Erythroblast (primary cell): Measurements from ENCODE around the gene FOXP1.

Source experiments
- DNase-seq, 2 experiments: peaks; one replicate each; lab custom pipeline; 2025; lab: John Stamatoyannopoulos, UW
- GATA1 ChIP-seq: IDR thresholded peaks from 2 replicates; pipeline ENCODE4 v1.6.1; 2011; ENCODE audit warnings: low read depth, mild to moderate bottlenecking, control low read depth, low read length, moderate library complexity
- POLR2A ChIP-seq: IDR thresholded peaks from 2 replicates; pipeline ENCODE4 v1.6.1; 2011; ENCODE audit warnings: mild to moderate bottlenecking, low read length

The FOXP1 gene

DNA sequence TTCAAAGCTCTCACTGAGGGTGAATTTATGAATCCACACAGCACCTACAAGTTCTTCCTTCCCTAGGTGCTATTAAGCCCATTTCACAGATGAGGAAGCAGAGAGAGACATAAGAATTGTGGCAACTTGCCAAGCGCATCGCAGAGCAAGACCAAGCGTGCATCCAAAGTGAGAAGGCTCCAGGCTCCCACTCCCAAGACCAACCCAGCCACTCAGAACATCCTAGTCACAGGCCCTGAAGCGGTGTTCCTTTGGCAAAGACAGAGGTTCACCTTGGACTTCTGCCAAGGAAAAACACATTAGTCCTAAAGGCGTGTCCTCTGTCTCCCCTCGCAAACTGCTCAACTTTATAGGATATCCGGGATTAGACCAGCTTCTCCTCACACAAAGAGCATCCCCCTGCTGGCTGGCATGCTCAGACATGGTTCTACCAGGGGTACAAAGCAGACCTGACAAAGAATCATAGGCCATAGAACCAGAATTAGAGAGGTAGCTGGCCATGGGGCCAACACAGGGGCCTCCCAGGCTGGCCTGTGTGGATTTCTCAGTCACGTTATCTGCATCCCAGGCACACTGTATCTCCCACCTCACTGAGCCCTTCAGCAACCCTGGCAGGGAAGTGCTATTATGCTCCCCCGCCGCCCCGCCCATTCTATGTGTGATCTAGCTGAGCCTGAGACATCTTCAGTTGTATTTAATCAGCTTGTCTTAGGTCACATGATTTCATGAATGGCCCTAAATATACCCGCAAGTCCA, 160.2 kb downstream of the FOXP1 start:
- no peak for TF ChIP-seq POLR2A
- no peak for TF ChIP-seq GATA1
- DNase-seq, result peak; percentile 9 to 16

DNA sequence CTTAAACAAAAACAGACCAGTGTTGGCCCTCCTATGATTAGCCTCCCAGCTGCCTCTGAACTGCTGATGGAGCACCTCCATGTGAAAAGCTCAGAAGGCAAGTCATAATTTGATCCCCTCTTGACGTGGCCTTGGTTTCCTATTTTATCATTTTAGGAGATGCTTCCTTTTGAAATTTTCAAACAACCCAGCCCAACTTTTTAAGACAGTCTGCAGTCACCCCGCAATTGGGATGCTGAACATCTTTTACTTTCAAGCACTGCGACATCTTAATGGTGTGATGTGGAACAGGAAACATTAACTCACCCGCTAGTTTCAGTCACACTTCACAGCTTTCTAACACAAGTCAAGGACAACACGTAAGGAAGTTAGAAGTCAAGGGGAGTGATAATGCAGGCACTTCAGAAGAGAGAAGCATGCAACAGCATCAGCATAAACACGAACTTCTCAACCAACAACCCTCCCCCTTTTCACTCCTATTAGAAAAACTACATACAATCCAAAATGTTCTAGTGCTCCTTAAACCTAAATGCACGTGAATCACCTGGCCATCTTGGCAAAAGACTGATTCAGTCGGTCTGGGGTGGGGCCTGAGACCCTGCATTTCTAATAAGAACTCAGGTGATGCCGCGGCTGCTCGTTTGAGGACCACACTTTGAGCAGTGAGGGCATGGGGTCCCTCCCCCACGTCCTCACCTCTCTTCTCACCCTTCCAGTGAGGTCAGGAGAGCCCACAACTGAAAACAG, 161.5 kb downstream of the FOXP1 start:
- TF ChIP-seq GATA1, result no peak
- no peak for TF ChIP-seq POLR2A

DNA sequence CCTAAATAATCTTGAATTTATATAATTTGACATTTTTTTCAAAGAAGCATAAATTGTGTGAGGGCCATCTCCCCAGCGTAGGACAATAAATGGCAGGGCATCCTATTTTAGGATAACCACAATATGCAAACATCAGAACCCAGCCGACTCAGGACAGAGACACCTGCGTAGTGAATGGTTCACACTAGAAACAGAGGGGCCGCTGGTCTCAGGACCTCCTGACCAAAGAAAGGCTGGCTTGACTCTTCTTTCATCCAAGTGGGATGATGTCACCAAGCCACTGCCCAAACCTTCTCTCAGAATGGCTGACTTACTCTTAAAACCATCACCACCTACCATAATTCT, 162.1 kb downstream of the FOXP1 start:
- no peak for DNase-seq
- TF ChIP-seq POLR2A (no peak), GATA1 (no peak)

More for the DNA sequence above, 161.5 kb downstream of the FOXP1 start:
- DNase-seq, result no peak

DNA sequence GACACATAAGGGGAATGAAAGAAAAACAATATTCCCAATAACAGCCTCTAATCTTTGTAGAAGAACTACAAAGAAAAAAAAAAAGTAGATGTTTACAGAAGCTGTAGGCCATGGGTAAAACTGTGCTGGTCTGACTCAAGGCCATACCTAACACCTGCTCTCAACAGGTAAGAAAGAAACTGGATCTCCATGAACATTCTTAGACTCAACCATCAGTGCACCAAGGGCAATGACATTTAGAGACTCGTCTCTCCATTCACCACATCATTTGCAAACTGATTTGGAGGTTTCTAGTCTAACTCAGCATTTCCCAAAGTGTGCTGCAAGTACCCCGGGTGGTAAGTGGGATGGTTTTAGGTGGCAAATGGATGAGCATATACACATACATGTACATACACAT, 164.2 kb downstream of the FOXP1 start:
- no peak for DNase-seq
- no peak for TF ChIP-seq POLR2A
- TF ChIP-seq GATA1, result no peak

DNA sequence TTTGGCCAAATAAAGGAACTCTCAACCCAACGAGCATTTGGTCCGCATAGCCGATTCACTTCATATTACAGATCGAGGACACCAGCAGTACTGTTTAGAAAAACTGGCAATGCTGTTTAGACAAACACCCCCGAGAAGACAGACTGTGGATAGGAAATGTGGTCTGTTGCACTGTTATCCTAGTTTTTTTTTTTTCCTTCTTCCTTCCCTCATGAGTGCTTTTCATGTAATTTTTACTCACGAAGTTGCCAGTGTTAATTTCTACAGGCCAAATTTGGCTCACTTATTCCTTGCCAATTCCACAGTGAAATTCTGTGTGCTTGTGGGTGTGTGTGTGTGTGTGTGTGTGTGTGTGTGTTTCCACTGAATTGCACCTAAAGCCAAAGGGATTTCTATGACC, 165.7 kb downstream of the FOXP1 start:
- no peak for DNase-seq
- TF ChIP-seq POLR2A (no peak), GATA1 (no peak)

DNA sequence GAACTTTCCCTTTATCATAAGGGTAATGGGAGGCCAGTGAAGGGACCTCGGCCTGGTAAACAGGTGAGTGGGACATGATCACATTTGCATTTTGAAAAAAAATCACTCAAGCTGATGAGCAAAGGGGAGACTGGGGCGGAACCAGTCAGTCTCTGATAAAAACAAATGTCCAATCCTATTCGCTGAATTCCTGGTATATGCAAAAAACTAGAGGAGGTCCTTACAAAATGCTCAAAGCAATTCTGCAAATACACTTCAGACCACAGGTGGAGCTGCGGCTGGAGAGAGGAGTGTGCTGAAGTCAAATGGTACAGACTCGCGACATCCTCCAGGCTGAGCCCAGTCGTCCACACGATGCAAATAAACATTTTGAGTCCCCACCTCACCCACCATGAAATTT, 166.7 kb downstream of the FOXP1 start:
- no peak for TF ChIP-seq GATA1
- TF ChIP-seq POLR2A, result no peak
- peak; percentile 21 to 25 for DNase-seq

DNA sequence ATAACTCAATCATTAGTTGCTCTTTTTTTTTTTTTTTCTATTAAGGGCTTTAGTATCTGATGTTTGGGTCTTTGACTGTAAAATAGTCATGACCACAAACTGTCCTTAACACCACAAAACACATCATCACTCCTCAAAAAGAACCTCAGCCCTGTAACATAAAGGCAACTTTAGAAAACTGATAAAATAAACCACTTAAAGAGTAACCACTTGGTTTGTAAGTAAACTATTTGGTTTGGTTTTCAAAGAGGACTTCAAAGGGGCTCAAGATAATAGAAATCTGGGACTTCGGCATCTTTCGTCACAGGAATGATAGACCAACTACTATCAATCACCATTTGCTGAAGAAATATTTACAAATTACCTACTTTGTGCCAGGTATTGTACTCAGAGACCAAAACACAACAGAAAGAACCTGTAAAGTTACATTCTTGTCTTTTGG, 167.8 kb downstream of the FOXP1 start:
- no peak for TF ChIP-seq GATA1
- no peak for TF ChIP-seq POLR2A
- no peak for DNase-seq

DNA sequence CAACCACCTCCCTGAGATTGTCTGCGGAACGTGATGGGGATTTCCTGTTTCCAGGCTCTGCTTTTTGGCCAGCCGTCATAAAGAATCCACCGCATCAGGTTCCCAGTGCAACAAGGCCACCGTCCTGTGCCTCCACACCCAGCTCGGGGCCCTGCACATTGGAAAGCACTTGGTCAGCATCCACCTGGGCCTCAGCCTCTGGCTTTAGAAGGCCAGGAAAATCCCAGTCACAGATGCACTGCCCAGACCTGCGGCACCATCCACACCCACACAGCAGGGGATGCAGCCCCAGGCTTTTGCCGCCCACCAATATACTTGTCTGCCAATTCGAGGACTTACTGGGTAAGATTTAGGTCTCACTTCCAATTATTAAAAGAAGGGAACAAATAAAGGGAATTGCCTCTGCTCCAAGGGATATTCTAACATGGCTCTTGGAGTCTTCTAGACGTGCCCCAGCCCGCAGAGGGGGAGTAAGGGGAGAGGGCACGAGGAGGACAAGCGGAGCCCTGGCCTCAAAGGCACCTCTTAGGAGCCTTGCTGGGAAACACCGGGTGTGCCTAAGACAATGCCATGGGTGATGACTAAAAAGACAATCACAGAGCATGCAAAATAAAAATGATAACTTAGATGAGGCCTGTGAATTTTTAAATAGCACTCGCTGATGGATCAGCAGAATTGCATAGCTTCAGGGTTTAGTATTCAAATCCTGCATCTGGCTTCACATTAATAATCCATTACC, 169.2 kb downstream of the FOXP1 start:
- DNase-seq, result no peak
- TF ChIP-seq POLR2A (no peak), GATA1 (no peak)

DNA sequence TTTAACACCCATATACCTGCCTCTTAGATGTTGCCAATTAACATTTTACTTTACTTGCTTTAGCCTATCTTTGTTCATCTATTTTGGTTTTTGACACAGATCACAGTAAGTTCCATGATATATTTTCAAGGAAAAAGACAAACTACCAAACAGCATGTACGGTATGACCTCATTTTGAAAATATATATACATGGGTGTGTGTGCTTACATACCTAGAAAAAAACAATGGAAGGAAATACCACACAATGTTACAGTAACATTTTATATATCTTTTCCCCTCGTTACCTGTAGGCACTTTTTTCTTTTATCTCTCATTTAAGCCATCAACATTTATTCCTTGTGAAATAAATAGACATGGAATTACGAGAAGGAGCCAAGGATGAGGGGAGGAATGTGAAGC, 170.0 kb downstream of the FOXP1 start:
- DNase-seq, result no peak
- TF ChIP-seq GATA1 (no peak), POLR2A (no peak)

DNA sequence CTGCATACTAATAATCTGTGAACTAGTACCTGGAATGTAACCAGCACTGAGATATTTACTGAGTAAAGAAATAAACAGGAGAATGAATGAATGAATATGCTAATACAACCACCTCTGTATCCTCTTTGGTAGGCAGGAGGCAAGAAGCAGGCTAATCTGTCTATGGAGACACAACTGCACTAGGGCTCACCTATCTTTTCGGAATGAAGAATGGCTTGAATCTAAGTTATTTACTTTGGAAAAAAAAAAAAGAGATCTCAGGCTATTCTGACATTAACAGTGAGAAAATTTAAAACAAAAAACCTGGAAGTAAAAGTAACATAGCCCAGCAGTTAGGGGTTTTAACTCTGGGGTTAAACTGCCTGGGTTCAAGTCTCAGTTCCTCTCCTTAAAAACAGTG, 174.2 kb downstream of the FOXP1 start:
- no peak for DNase-seq
- no peak for TF ChIP-seq GATA1
- TF ChIP-seq POLR2A, result no peak

DNA sequence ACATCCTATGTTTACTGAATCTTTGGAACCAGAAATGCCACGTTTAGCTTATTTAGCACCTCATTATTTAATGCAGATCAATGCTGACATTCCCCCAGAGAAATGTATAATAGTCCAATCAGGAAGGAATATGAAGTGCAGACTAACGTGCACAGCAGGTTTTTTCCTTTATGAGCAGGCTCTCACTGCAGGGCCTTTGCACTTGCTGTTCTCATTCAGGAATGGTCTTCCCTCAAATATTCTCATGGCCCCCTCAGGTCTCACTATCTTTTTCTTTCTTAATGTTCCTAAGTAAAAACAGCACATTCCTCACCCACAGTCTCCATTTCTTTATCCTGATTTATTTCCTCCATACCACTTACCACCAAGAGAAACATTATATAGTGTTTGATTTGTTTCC, 174.6 kb downstream of the FOXP1 start:
- DNase-seq, result no peak
- TF ChIP-seq GATA1 (no peak), POLR2A (no peak)

DNA sequence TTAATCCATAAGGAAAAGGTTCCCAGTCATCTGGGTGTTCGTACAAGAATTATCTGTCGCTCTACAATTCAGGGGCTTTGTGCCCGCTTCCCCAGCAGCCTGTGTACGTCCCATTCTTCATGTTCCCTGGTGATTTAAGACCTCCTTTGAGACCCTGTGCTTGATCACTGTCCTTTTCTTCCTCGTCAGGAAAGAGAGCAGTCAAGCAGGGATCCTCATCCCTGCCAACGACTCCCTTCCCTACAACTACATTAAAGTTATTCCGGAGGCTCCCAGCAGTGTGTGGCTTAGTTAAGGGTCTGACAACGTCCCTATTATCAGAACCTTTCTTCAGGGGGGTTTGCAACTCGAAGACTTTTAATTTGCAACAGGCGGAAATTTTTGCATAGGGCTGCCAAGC, 175.7 kb downstream of the FOXP1 start:
- TF ChIP-seq POLR2A, result no peak
- TF ChIP-seq GATA1, result no peak
- no peak for DNase-seq

DNA sequence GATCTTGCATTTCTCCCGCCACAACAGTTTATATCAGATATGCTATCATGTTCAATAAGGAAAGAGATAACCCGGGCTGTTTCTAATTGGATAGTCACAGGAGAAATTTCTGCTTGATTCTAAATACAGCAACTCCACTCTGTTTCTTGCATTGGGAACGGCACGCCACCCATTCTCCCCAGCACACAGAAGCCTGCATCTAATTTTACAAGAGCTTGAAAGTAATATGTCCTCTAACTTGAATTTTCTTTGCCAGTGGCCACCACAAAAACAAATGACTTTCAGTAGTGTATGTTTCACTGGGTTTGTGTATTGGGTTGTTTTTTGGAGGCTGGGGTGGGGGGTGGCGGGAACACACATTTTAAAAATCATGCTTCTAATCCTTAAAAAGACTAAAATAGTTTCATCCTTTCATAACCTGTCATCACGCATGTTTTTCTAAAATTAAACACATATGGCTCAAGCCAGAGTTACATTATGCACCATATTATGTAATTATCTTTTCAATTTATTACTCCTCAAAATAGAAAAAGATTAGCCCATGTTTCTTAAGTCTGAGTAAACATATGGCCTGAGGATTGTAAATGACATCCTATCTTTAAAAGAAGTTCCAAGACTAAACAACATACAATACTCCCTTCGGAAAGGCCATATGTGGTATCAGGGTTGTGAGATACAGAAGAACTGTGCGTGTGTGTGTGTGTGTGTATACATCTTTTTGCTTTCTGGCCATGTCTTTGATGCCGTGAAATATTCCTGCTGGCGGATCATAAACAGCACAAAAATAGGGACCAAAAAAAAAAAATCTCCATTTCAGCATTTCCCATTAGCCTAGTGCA, 176.3 kb downstream of the FOXP1 start:
- TF ChIP-seq POLR2A, result no peak
- no peak for TF ChIP-seq GATA1
- DNase-seq, result no peak
